T-helper 22 cell (primary cell): Measurements from ENCODE around the gene CFD.
"Not testable (repeated sequence)": the region's sequence is repeated elsewhere in the genome, so short reads cannot be mapped to it uniquely, and the experiment has no call there.

Source experiments
- DNase-seq: peaks from one replicate; pipeline ENCODE4 v3.0.0-alpha.2; 2020; ENCODE audit warnings: low read depth

Gene CFD

GRCh38 chr19:825897-826644 lies 33.4 kb upstream of the CFD start:
- no peak for DNase-seq

DNA sequence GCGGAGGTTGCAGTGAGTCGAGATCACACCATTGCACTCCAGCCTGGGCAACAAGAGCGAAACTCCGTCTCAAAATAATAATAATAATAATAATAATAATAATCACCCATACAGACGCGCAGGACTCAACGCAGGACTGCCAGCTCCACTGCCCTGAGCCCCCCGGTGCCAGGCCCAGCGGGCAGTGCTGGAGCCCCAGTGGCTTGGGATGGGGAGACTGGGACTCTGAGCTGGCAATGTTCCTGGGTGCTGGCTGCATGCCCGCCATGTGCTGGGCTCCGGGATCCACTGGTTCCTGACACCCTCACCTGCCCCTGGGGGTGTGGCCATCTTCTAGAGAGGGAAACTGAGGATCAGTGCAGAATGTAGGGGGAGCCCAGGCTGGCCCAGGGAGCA lies 32.2 kb upstream of the CFD start:
- no peak for DNase-seq

GRCh38 chr19:827710-828321 lies 31.6 kb upstream of the CFD start, which contains the start of gene AZU1:
TSS of gene AZU1 (plus strand) at chr19:827837. CDS start at chr19:827847, 10 bp downstream.
- DNase-seq = no peak

- DNase-seq = no peak
Observed at GRCh38 chr19:829129-829758, 30.2 kb upstream of the CFD start.

DNA sequence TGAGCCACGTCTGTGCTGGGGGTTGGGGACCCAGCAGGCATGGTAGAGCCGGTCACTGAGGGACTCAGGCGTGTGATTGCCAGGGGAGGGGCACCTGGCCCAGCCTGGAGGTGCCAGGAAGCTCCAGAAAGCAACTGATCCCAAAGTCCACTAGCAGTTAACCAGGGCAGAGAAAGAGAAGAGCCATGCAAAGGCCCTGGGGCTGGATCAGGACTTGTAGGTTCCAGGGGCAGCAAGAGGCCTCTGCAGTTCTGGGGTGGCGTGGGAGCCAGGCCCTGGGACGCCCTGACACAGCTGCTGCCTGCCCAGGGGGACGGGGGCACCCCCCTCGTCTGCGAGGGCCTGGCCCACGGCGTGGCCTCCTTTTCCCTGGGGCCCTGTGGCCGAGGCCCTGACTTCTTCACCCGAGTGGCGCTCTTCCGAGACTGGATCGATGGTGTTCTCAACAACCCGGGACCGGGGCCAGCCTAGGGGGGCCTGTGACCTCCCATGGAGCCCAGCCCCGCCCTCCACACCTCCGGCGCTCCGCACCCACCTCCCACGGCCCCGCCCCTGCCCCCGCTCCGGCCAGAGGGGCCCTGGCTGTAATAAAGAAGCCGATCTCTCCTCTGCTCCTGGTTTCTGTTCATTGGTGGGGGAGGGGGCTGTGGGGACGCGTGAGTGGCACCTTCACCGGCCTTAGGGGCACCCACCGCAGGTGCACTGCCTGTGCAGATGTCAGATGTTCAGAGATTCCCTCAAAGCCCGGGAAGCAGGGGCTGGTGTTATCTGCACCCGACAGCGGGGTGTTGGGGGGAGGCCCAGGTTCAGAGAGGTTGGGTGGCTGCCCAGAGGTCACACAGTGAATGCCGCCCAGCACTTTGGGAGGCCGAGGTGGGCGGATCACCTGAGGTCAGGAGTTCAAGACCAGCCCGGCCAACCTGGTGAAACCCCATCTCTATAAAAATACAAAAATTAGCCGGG lies 27.8 kb upstream of the CFD start:
- DNase-seq = no peak

DNA sequence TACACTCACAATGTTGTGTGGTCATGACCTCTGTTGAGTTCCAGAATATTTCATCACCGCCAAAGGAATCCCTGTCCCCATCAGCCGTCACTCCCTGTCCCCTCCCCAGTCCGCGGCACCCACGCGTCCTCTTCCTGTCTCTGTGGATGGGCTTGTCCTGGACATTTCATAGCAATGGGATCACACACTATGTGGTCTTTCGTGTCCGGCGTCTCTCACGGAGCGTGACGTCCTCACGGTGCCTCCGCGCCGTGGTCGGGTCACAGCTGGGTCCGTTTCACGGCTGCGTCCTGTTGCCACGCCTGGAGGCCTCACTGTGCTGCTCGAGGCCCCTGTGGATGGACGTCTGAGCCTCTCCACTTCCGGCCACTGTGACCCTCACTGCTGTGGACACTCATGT lies 25.2 kb upstream of the CFD start:
- DNase-seq = no peak

DNA sequence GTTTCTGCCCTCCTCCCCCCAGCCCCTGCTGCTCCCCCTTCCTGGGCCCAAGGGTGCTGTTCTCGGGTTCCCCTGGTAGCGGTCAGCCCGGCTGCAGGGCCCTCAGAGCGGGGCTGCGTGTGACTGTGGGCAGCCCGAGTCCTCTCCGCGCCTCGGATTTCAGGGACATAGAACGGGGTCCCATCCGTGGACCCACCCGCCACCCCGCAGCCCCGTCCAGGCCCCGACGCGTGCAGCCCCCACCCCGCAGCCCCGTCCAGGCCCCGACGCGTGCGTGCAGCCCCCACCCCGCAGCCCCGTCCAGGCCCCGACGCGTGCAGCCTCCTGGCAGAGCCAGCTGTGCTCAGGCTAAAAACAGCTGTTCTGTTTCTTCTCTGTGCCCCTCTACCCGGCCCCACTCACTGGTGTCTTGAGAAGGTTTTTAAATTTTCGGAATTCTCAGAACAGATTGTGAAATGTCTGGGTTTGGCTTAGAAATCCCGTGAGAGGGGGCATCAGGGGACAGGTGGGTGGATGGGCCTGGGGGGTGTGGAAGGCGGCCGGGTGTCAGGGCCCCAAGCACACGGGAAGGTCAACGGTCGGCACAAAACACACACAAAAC lies 24.2 kb upstream of the CFD start:
- no peak for DNase-seq

- DNase-seq = no peak
Observed at GRCh38 chr19:840519-841206, 18.8 kb upstream of the CFD start, which contains the start of gene PRTN3. TSS of gene PRTN3 (plus strand) at chr19:840999. CDS start at chr19:841009, 10 bp downstream.

DNA sequence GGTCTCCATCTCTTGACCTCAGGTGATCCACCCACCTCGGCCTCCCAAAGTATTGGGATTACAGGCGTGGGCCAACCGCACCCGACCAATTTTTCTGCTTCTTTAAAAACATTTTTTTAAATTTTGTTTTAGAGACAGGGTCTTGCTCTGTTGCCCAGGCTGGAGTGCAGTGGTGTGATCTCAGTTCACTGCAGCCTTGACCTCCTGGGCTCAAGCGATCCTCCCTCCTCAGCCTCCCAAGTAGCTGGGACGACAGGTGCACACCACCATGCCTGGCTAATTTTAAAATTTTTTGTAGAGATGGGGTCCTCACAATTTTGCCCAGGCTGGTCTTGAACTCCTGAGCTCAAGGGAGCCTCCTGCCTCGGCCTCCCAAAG lies 16.7 kb upstream of the CFD start:
- DNase-seq = not testable (repeated sequence)

GRCh38 chr19:843180-843835 lies 16.2 kb upstream of the CFD start:
- no peak for DNase-seq

GRCh38 chr19:843836-844545 lies 15.5 kb upstream of the CFD start:
- DNase-seq = no peak

- DNase-seq = no peak
Observed at GRCh38 chr19:844546-844971, 14.9 kb upstream of the CFD start.

GRCh38 chr19:845707-846521 lies 13.6 kb upstream of the CFD start:
- no peak for DNase-seq

GRCh38 chr19:848386-848921 lies 11.0 kb upstream of the CFD start:
- no peak for DNase-seq

DNA sequence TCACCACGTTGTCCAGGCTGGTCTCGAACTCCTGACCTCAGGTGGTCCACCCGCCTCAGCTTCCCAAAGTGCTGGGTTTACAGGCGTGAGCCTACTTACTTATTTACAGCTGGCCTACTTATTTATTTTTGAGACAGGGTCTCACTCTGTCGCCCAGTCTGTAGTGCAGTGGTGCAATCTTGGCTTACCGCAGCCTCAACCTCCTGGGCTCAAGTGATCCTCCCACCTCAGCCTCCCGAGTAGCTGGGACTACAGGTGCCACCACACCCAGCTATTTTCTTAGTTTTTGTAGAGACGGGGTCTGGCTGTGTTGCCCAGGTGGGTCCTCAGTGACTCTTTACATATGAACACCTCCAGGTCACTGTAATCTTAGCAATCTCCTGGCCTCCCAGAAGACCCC lies 10.3 kb upstream of the CFD start:
- not testable (repeated sequence) for DNase-seq

DNA sequence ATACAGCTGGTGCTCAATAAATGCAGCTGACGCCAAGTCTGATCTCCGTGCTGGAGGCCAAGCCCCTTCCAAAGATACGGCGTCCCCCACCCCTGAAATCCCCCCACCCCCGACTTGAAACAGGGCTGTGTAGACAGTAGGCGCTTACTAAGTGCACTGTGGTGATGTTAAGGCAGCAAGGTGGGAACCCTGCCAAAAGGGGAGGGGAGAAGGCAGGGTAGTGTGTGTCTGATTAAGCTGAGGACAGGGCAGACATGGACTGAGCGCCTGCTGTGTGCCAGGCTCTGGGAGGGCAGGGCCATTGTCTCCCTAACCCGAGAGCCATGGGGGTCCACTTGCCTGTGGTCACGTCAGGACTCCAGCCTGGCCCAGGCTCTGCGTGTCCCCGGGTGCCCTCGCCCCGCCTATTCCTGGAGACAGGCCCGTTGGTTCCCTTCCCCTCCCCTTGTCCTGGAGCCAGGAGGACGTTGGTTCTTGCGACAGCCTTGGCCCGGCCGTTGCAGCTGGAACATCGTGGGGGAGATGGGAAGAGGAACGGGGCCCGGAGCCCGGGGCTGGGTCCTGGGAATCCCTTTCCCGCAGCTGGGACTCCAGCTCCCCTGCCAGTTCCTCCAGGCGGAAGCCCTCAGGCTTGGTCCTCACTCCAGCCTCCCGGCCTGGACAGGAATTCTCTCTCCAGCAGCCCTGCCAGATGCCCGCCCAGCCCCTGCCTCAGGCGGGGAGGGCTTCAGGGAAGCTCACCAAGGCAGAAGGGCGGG lies 9.1 kb upstream of the CFD start:
- DNase-seq = no peak

DNA sequence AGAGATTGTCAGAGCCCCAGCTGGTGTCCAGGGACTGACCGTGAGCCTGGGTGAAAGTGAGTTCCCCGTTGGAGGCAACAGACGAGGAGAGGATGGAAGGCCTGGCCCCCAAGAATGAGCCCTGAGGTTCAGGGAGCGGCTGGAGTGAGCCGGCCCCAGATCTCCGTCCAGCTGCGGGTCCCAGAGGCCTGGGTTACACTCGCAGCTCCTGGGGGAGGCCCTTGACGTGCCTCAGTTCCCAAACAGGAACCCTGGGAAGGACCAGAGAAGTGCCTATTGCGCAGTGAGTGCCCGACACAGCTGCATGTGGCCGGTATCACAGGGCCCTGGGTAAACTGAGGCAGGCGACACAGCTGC lies 8.5 kb upstream of the CFD start:
- DNase-seq = no peak
